Measurements from ENCODE around the gene LBHD2. TPM values are rescaled to one million over a fixed set of nuclear protein-coding genes. Genes with fewer than 3 reads are reported as not detected.

The LBHD2 gene
- total and polyA plus RNA-seq, 9 donors, result 0.47 TPM; not detected in 8

GRCh38 chr14:103101963-103102688 lies 18.1 kb downstream of the LBHD2 start:
- no peaks in the 10 kb centered on the region for H3K27me3 ChIP-seq

GRCh38 chr14:103102689-103103260 lies 18.8 kb downstream of the LBHD2 start:
- H3K9me3 ChIP-seq, result no peaks in the 10 kb centered on the region
- no peak overlapping the region for H3K4me3 ChIP-seq
- 28 to 35% (median 32%) methylated on average over 37 to 39 of the region's 39 CpGs for WGBS, 3 donors
- no peaks in the 10 kb centered on the region for H3K36me3 ChIP-seq
- H3K27ac ChIP-seq, result no peak overlapping the region
- peaks cover 6% of the 10 kb centered on the region for H3K4me1 ChIP-seq (ENCODE audit: insufficient read depth)
- DNase-seq, result no peak
- no peak for TF ChIP-seq CTCF (IDR thresholded peaks at IDR 0.05)
- no peak for TF ChIP-seq POLR2A (IDR thresholded peaks at IDR 0.05)
- no peak for TF ChIP-seq EP300 (IDR thresholded peaks at IDR 0.05)
- H3K27me3 ChIP-seq, result no peaks in the 10 kb centered on the region
- intact Hi-C loops (cut with DNase I), result loop anchor here in 1 of 4 donors (5.0 kb wide), 1 partner anchor 190 kb away; no protein-coding TSS in a partner anchor

More at GRCh38 chr14:103101963-103102688, 18.1 kb downstream of the LBHD2 start:
- Histone ChIP-seq H3K27ac (no peak overlapping the region), H3K9me3 (no peaks in the 10 kb centered on the region), H3K36me3 (no peaks in the 10 kb centered on the region), H3K4me1 (ENCODE audit: insufficient read depth) (peaks cover 6% of the 10 kb centered on the region), H3K4me3 (no peak overlapping the region)
- 20 to 34% (median 23%) methylated on average over 65 to 85 of the region's 85 CpGs for WGBS, 3 donors
- TF ChIP-seq EP300 (IDR thresholded peaks at IDR 0.05), result no peak
- TF ChIP-seq POLR2A (IDR thresholded peaks at IDR 0.05), result no peak
- TF ChIP-seq CTCF (IDR thresholded peaks at IDR 0.05), result no peak
- no peak for DNase-seq
- intact Hi-C loops (cut with DNase I), result loop anchor here in 1 of 4 donors (5.0 kb wide), 1 partner anchor 190 kb away; no protein-coding TSS in a partner anchor

GRCh38 chr14:103103461-103104388 lies 19.7 kb downstream of the LBHD2 start:
- Histone ChIP-seq H3K4me1 (ENCODE audit: insufficient read depth) (peaks cover 6% of the 10 kb centered on the region), H3K36me3 (no peaks in the 10 kb centered on the region), H3K9me3 (no peaks in the 10 kb centered on the region), H3K27me3 (no peaks in the 10 kb centered on the region), H3K4me3 (peak overlapping the region; percentile 6), H3K27ac (no peak overlapping the region)
- intact Hi-C loops (cut with DNase I), result loop anchor here in 3 of 4 donors (2.0 to 5.0 kb wide), 4 partner anchors 83 to 189 kb away; no protein-coding TSS in a partner anchor
- no peak for TF ChIP-seq POLR2A (IDR thresholded peaks at IDR 0.05)
- TF ChIP-seq CTCF (IDR thresholded peaks at IDR 0.05), result no peak
- no peak for TF ChIP-seq EP300 (IDR thresholded peaks at IDR 0.05)
- DNase-seq, result peak in 1 of 5 donors; percentile 66
- 2 to 7% (median 5%) methylated on average over 42 to 68 of the region's 68 CpGs for WGBS, 3 donors

- TF ChIP-seq EP300 (IDR thresholded peaks at IDR 0.05) (no peak), POLR2A (IDR thresholded peaks at IDR 0.05) (no peak), CTCF (IDR thresholded peaks at IDR 0.05) (no peak)
- intact Hi-C loops (cut with DNase I), result loop anchor here in 3 of 4 donors (2.0 to 5.0 kb wide), 4 partner anchors 82 to 188 kb away; no protein-coding TSS in a partner anchor
- Histone ChIP-seq H3K27me3 (no peaks in the 10 kb centered on the region), H3K36me3 (no peaks in the 10 kb centered on the region), H3K27ac (no peak overlapping the region), H3K4me3 (no peak overlapping the region), H3K4me1 (ENCODE audit: insufficient read depth) (peaks cover 6% of the 10 kb centered on the region), H3K9me3 (no peaks in the 10 kb centered on the region)
- no peak for DNase-seq
- WGBS, 3 donors, result 3 to 7% (median 5%) methylated on average over 13 to 20 of the region's 20 CpGs
Measured at GRCh38 chr14:103104389-103104653, 20.3 kb downstream of the LBHD2 start.
